ENCODE measurements around the gene ARHGAP22.
A peak's percentile ranks its signal among the peaks of the same experiment; 100 is the strongest.

ARHGAP22 gene

DNA sequence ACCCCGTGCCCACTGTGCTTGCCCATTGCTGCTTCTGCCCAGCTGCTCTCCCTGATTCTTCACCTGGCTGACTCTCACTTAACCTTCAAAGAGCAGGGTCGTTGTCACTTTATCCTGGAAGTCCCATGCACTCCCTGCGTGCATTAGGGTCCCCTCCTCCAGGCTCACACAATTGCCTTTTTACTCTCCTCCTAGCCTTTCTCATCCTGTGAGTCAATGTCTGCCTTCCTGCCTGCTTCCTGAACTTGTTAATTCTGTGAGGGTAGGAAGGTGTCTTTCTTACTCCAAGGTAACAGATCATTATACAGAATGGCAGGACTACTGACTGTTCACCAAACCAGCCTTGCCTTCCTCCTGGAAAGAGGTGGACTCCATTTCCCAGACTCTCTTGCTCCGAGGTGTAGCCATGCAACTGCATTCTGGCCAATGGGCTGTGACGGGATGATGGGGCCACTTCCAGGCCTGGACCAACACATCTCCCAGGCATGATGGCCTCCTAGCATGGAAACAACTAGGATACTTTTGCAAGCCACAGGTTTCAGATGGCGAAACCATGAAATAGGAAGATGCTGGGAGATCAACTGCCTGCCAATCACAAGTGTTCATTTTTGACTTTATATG is 54.7 kb downstream of the ARHGAP22 start:
- peak overlapping the region in 1 of 11 experiments; percentile 38; a peak in 1 of 22 replicates for H3K9ac ChIP-seq
- no peaks in the 10 kb centered on the region for H3K9me3 ChIP-seq (replicated peaks in 1 of 11)
- 0 out of 22 replicates have a peak overlapping the region, but pooled peaks of 1 of the 11 experiments have one; percentile 63 for H3K27ac ChIP-seq
- H4K20me1 ChIP-seq = 0 out of 22 replicates have a peak, but pooled peaks cover 0 to 4% (median 0%) of the 10 kb centered on the region in 11 experiments
- peaks cover 44 to 85% (median 79%) of the 10 kb centered on the region in 10 experiments for H3K4me1 ChIP-seq
- no peaks in the 10 kb centered on the region for H3K27me3 ChIP-seq
- TF ChIP-seq Cebpa-rat (IDR thresholded peaks at IDR 0.05) = no peak
- peak overlapping the region in 9 of 11 experiments; percentile 68 to 88 (median 81); a peak in 19 of 22 replicates for H3K4me2 ChIP-seq
- no peak overlapping the region for H3K4me3 ChIP-seq
- peaks cover 0 to 33% (median 0%) of the 10 kb centered on the region in 11 experiments; a peak in 2 of 22 replicates for H3K36me3 ChIP-seq

- Histone ChIP-seq H3K27me3 (no peaks in the 10 kb centered on the region), H4K20me1 (0 out of 22 replicates have a peak, but pooled peaks cover 0 to 4% (median 0%) of the 10 kb centered on the region in 11 experiments), H3K4me3 (no peak overlapping the region), H3K9me3 (replicated peaks in 1 of 11) (no peaks in the 10 kb centered on the region), H3K4me2 (peak overlapping the region in 10 of 11 experiments; percentile 1 to 88 (median 80); a peak in 17 of 22 replicates), H3K36me3 (peaks cover 0 to 33% (median 0%) of the 10 kb centered on the region in 11 experiments; a peak in 2 of 22 replicates), H3K9ac (peak overlapping the region in 1 of 11 experiments; percentile 34; a peak in 1 of 22 replicates), H3K4me1 (peaks cover 39 to 85% (median 79%) of the 10 kb centered on the region in 10 experiments), H3K27ac (no peak overlapping the region)
- no peak for TF ChIP-seq Cebpa-rat (IDR thresholded peaks at IDR 0.05)
These were observed 55.6 kb downstream of the ARHGAP22 start for GRCh38 chr10:48549236-48549635.

GRCh38 chr10:48548531-48549135 is 56.2 kb downstream of the ARHGAP22 start:
- Histone ChIP-seq H3K9me3 (replicated peaks in 1 of 11) (no peaks in the 10 kb centered on the region), H3K27ac (0 out of 22 replicates have a peak overlapping the region, but pooled peaks of 1 of the 11 experiments have one; percentile 4), H3K4me3 (no peak overlapping the region), H4K20me1 (0 out of 22 replicates have a peak, but pooled peaks cover 0 to 4% (median 0%) of the 10 kb centered on the region in 11 experiments), H3K4me1 (peaks cover 33 to 83% (median 77%) of the 10 kb centered on the region in 10 experiments), H3K36me3 (peaks cover 0 to 33% (median 0%) of the 10 kb centered on the region in 11 experiments; a peak in 2 of 22 replicates), H3K4me2 (peak overlapping the region in 10 of 11 experiments; percentile 1 to 88 (median 80); a peak in 18 of 22 replicates), H3K9ac (peak overlapping the region in 4 of 11 experiments; percentile 10 to 34 (median 26); a peak in 3 of 22 replicates), H3K27me3 (no peaks in the 10 kb centered on the region)
- no peak for TF ChIP-seq Cebpa-rat (IDR thresholded peaks at IDR 0.05)

GRCh38 chr10:48547981-48548380 is 56.9 kb downstream of the ARHGAP22 start:
- no peak overlapping the region for H3K4me3 ChIP-seq

DNA sequence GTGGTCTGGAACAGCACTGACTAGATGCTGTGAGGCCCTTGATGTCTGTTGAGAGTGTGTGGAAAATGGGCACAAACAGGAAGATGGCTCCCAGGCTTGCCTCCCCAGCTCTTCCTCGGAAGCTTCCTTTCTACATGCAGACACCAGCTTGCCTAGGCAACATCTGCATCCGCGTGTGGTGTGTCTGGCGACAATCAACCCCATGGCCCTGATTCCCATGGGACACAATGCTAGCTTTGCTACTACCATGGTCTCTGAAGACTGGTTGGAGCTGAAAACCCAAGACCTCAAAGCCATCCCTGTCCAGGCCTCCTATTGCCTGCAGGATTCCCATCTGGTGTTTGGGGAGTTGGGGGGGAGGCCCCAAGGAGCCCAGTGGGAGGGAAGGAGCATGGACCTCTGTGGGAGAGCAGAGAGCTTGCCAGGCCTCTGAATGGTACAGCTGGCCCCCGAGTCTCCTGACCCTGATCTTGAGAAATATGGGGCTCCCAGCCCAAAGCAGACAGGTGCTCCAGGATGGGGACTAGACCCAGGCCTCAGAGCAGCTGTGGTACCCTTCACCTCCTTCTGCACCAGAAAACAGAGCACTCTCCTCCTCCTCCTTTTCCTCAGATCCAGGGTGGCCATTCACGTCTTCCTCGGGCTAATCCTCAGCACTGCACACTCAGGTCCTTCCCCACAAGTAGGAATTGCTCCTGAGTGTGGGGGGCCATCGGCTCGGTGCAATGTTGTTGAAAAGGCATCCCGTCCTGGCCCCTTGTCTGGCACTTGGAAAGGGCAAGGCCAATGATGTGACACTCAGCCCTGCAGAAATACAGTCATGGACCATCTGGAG is 57.6 kb downstream of the ARHGAP22 start:
- Histone ChIP-seq H3K9ac (0 out of 22 replicates have a peak overlapping the region, but pooled peaks of 1 of the 11 experiments have one; percentile 7), H3K36me3 (peaks cover 0 to 33% (median 0%) of the 10 kb centered on the region in 11 experiments; a peak in 2 of 22 replicates), H3K4me2 (peak overlapping the region in 10 of 11 experiments; percentile 15 to 88 (median 79); a peak in 18 of 22 replicates), H3K4me3 (no peak overlapping the region), H3K9me3 (replicated peaks in 1 of 11) (no peaks in the 10 kb centered on the region), H3K27me3 (no peaks in the 10 kb centered on the region), H3K4me1 (peaks cover 19 to 74% (median 66%) of the 10 kb centered on the region in 10 experiments), H3K27ac (peak overlapping the region in 3 of 11 experiments; percentile 20 to 35 (median 34); a peak in 4 of 22 replicates), H4K20me1 (0 out of 22 replicates have a peak, but pooled peaks cover 0 to 4% (median 0%) of the 10 kb centered on the region in 11 experiments)
- TF ChIP-seq Cebpa-rat (IDR thresholded peaks at IDR 0.05) = no peak

More at GRCh38 chr10:48547981-48548380, 56.9 kb downstream of the ARHGAP22 start:
- peaks cover 0 to 33% (median 0%) of the 10 kb centered on the region in 11 experiments; a peak in 2 of 22 replicates for H3K36me3 ChIP-seq
- peak overlapping the region in 9 of 11 experiments; percentile 61 to 88 (median 81); a peak in 18 of 22 replicates for H3K4me2 ChIP-seq
- no peaks in the 10 kb centered on the region for H3K27me3 ChIP-seq
- no peak overlapping the region for H3K9ac ChIP-seq
- TF ChIP-seq Cebpa-rat (IDR thresholded peaks at IDR 0.05) = no peak
- H3K4me1 ChIP-seq = peaks cover 26 to 78% (median 73%) of the 10 kb centered on the region in 10 experiments
- 0 out of 22 replicates have a peak, but pooled peaks cover 0 to 4% (median 0%) of the 10 kb centered on the region in 11 experiments for H4K20me1 ChIP-seq
- H3K9me3 ChIP-seq (replicated peaks in 1 of 11) = no peaks in the 10 kb centered on the region
- H3K27ac ChIP-seq = 0 out of 22 replicates have a peak overlapping the region, but pooled peaks of 1 of the 11 experiments have one; percentile 10

- H3K4me3 ChIP-seq = no peak overlapping the region
- peak overlapping the region in 3 of 11 experiments; percentile 68 to 88 (median 73); a peak in 1 of 22 replicates for H3K4me2 ChIP-seq
- H3K4me1 ChIP-seq = peaks cover 4 to 74% (median 58%) of the 10 kb centered on the region in 10 experiments; a peak in 17 of 20 replicates
- H3K27me3 ChIP-seq = no peaks in the 10 kb centered on the region
- H3K9ac ChIP-seq = no peak overlapping the region
- no peaks in the 10 kb centered on the region for H4K20me1 ChIP-seq
- H3K36me3 ChIP-seq = peaks cover 0 to 33% (median 0%) of the 10 kb centered on the region in 11 experiments; a peak in 2 of 22 replicates
- no peaks in the 10 kb centered on the region for H3K9me3 ChIP-seq (replicated peaks in 1 of 11)
- no peak for TF ChIP-seq Cebpa-rat (IDR thresholded peaks at IDR 0.05)
- H3K27ac ChIP-seq = no peak overlapping the region
These were observed 59.3 kb downstream of the ARHGAP22 start for GRCh38 chr10:48545462-48546145.

GRCh38 chr10:48543182-48543844 is 61.6 kb downstream of the ARHGAP22 start:
- Histone ChIP-seq H3K27me3 (no peaks in the 10 kb centered on the region), H4K20me1 (no peaks in the 10 kb centered on the region), H3K4me1 (peaks cover 0 to 52% (median 35%) of the 10 kb centered on the region in 10 experiments; a peak in 17 of 20 replicates), H3K9me3 (replicated peaks in 1 of 11) (no peaks in the 10 kb centered on the region), H3K4me2 (no peak overlapping the region), H3K36me3 (peaks cover 0 to 24% (median 0%) of the 10 kb centered on the region in 11 experiments; a peak in 2 of 22 replicates), H3K9ac (no peak overlapping the region), H3K27ac (no peak overlapping the region), H3K4me3 (no peak overlapping the region)
- no peak for TF ChIP-seq Cebpa-rat (IDR thresholded peaks at IDR 0.05)
